CD14-positive monocyte (primary cell): ENCODE data around the gene IRF4. TPM values are rescaled to one million over a fixed set of nuclear protein-coding genes. Genes with fewer than 3 reads are reported as not detected.

Experiments used
- DNase-seq, 3 donors: peaks; one replicate each; pipeline ENCODE4 v3.0.0-alpha.2; 2011 to 2022
- H2AFZ ChIP-seq: 2 replicates; pipeline ENCODE4 v1.6.0; 2012; ENCODE audit warnings: mild to moderate bottlenecking, low read depth, low read length, inconsistent platforms; ENCODE audit not compliant: insufficient read depth, poor library complexity, severe bottlenecking
- H3K27ac ChIP-seq, 2 donors: 1 replicate in 1 of 2; 2 replicates in 1 of 2; pipeline ENCODE4 v1.5.1; 2012 to 2013; ENCODE audit warnings: low read length in 2 of 2, control low read depth in 1 of 2, inconsistent platforms in 1 of 2, low read depth in 1 of 2, mild to moderate bottlenecking in 1 of 2
- H3K27me3 ChIP-seq, 2 donors: one replicate each; pipeline versions ENCODE4 v1.6.0 to v1.6.1; 2011 to 2013; ENCODE audit warnings: low read length in 2 of 2; ENCODE audit not compliant: control insufficient read depth in 2 of 2, insufficient read depth in 2 of 2
- H3K36me3 ChIP-seq, 2 donors: replicated peaks in 1 of 2; 1 replicate in 1 of 2; 2 replicates in 1 of 2; pipeline versions ENCODE4 v1.5.1 to v1.6.1; 2012 to 2013; ENCODE audit warnings: low read length in 2 of 2, control low read depth in 1 of 2, inconsistent platforms in 1 of 2, mild to moderate bottlenecking in 1 of 2; ENCODE audit not compliant: insufficient read depth in 2 of 2, control insufficient read depth in 1 of 2
- H3K4me1 ChIP-seq, 2 donors: 1 replicate in 1 of 2; 2 replicates in 1 of 2; pipeline versions ENCODE4 v1.5.1 to v1.6.1; 2012 to 2013; ENCODE audit warnings: low read length in 2 of 2, control low read depth in 1 of 2, inconsistent platforms in 1 of 2, mild to moderate bottlenecking in 1 of 2, moderate library complexity in 1 of 2; ENCODE audit not compliant: insufficient read depth in 2 of 2, control insufficient read depth in 1 of 2
- H3K4me2 ChIP-seq: replicated peaks from 2 replicates; pipeline ENCODE3; 2012; ENCODE audit warnings: low read length, moderate library complexity, mild to moderate bottlenecking; ENCODE audit not compliant: poor library complexity, severe bottlenecking; ENCODE audit errors: extremely low read depth
- H3K4me3 ChIP-seq, 3 experiments: fragments of 200-600 bp in 1 of 3; sonication (generic) in 1 of 3; replicated peaks in 1 of 3; 1 replicate in 2 of 3; 2 replicates in 1 of 3; pipeline ENCODE4 v1.5.1; 2011 to 2013; ENCODE audit warnings: low read length in 3 of 3, mild to moderate bottlenecking in 3 of 3, control low read depth in 2 of 3, low read depth in 2 of 3, inconsistent platforms in 1 of 3, moderate library complexity in 1 of 3
- H3K79me2 ChIP-seq: 2 replicates; pipeline ENCODE4 v1.6.0; 2012; ENCODE audit warnings: mild to moderate bottlenecking, control low read depth, inconsistent platforms, low read length, moderate library complexity; ENCODE audit not compliant: insufficient read depth
- H3K9ac ChIP-seq: 2 replicates; pipeline ENCODE4 v1.6.0; 2017; ENCODE audit warnings: low read length, mild to moderate bottlenecking; ENCODE audit not compliant: insufficient read depth, poor library complexity, severe bottlenecking
- H3K9me3 ChIP-seq, 2 donors: replicated peaks in 1 of 2; 1 replicate in 1 of 2; 2 replicates in 1 of 2; pipeline versions ENCODE4 v1.5.1 to v1.6.1; 2012 to 2013; ENCODE audit warnings: low read length in 2 of 2, control low read depth in 1 of 2; ENCODE audit not compliant: control insufficient read depth in 1 of 2, insufficient read depth in 1 of 2
- H4K20me1 ChIP-seq: 2 replicates; pipeline ENCODE4 v1.6.0; 2012; ENCODE audit warnings: mild to moderate bottlenecking, low read length, control low read depth, moderate library complexity; ENCODE audit not compliant: insufficient read depth
- H3K27ac Mint-ChIP-seq, 7 donors: one replicate each; pipeline ENCODE4 v1.8.0; 2020; ENCODE audit warnings: mild to moderate bottlenecking in 7 of 7, mixed read lengths in 7 of 7, moderate library complexity in 6 of 7, inconsistent platforms in 2 of 7
- H3K27me3 Mint-ChIP-seq, 3 donors: one replicate each; pipeline ENCODE4 v1.8.0; 2021 to 2022; ENCODE audit warnings: low read depth in 3 of 3, mild to moderate bottlenecking in 3 of 3, mixed read lengths in 3 of 3, moderate library complexity in 3 of 3, inconsistent platforms in 1 of 3
- H3K36me3 Mint-ChIP-seq, 2 donors: one replicate each; pipeline ENCODE4 v1.8.0; 2020; ENCODE audit warnings: mixed read lengths in 2 of 2, inconsistent platforms in 1 of 2, mild to moderate bottlenecking in 1 of 2
- H3K4me1 Mint-ChIP-seq: one replicate; pipeline ENCODE4 v1.8.0; 2020; ENCODE audit warnings: mild to moderate bottlenecking, mixed read lengths
- H3K4me3 Mint-ChIP-seq, 2 donors: one replicate each; pipeline ENCODE4 v1.8.0; 2020; ENCODE audit warnings: mild to moderate bottlenecking in 2 of 2, mixed read lengths in 2 of 2, moderate library complexity in 1 of 2
- H3K9me3 Mint-ChIP-seq, 7 donors: one replicate each; pipeline ENCODE4 v1.8.0; 2020 to 2022; ENCODE audit warnings: mixed read lengths in 7 of 7, mild to moderate bottlenecking in 6 of 7, moderate library complexity in 6 of 7, inconsistent platforms in 2 of 7
- WGBS: methylation state at CpG from one replicate; pipeline ENCODE4 v1.1.5; 2013; ENCODE audit warnings: missing lambda C conversion rate; ENCODE audit not compliant: insufficient coverage; 5-methylcytosine and 5-hydroxymethylcytosine counted together
- intact Hi-C, 2 donors: fragments of 100-400 bp; cut with micrococcal nuclease; formaldehyde crosslinking; loops; one replicate each; pipeline versions ENCODE4 v1.15.0 to v1.15.1; 2023
- polyA plus RNA-seq, 3 donors: library from polyadenylated mRNA; depleted of rRNA in 1 of 3; unstranded in 2 of 3; stranded (reverse) in 1 of 3; fragments of 300-500 nt in 2 of 3; fragments of >200 nt in 1 of 3; fragmentation: Illumina TruSeq in 2 of 3; gene quantifications; 1 replicate in 2 of 3; 2 replicates in 1 of 3; pipeline ENCODE4 v1.2.3, GENCODE V29; 2012 to 2021
- TF ChIP-seq, protein P1 (sequence below): fragments of 200-600 bp; IDR thresholded peaks from one replicate; pipeline ENCODE4 v1.8.0; 2022; ENCODE audit warnings: antibody characterized with exemption, mild to moderate bottlenecking

The IRF4 gene
- polyA plus RNA-seq, 3 donors = 3.0 to 13.6 (median 6.4) TPM

DNA sequence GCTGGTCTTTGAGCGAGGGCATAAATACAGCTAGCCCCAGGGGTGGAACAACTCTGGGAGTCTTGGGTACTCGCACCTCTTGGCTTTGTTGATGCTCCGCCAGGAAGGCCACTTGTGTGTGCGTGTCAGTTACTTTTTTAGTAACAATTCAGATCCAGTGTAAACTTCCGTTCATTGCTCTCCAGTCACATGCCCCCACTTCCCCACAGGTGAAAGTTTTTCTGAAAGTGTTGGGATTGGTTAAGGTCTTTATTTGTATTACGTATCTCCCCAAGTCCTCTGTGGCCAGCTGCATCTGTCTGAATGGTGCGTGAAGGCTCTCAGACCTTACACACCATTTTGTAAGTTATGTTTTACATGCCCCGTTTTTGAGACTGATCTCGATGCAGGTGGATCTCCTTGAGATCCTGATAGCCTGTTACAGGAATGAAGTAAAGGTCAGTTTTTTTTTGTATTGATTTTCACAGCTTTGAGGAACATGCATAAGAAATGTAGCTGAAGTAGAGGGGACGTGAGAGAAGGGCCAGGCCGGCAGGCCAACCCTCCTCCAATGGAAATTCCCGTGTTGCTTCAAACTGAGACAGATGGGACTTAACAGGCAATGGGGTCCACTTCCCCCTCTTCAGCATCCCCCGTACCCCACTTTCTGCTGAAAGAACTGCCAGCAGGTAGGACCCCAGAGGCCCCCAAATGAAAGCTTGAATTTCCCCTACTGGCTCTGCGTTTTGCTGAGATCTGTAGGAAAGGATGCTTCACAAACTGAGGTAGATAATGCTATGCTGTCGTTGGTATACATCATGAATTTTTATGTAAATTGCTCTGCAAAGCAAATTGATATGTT lies 19.2 kb downstream of the IRF4 start:
- Histone ChIP-seq H2AFZ (no peak overlapping the region), H3K27ac (no peak overlapping the region), H3K79me2 (no peaks in the 10 kb centered on the region), H3K4me1 (peaks cover 8 to 11% of the 10 kb centered on the region in 2 donors), H3K4me2 (no peak overlapping the region), H3K9ac (no peak overlapping the region), H3K4me3 (no peak overlapping the region), H3K9me3 (peaks cover 8 to 10% of the 10 kb centered on the region in 2 donors), H3K36me3 (peaks cover 8 to 26% of the 10 kb centered on the region in 2 donors), H3K27me3 (peaks cover 3 to 8% of the 10 kb centered on the region in 2 donors), H4K20me1 (peaks cover 4% of the 10 kb centered on the region)
- Mint-ChIP-seq H3K4me3 (peak overlapping the region in 1 of 2 donors; percentile 21), H3K36me3 (peaks cover 11 to 27% of the 10 kb centered on the region in 2 donors), H3K9me3 (peaks cover under 1 to 16% (median 13%) of the 10 kb centered on the region in 7 donors), H3K27ac (no peak overlapping the region), H3K4me1 (peaks cover 11% of the 10 kb centered on the region), H3K27me3 (peaks cover 22 to 32% (median 24%) of the 10 kb centered on the region in 3 donors)
- DNase-seq = no peak
- 100% methylated on average over 6 of the region's 15 CpGs for WGBS
- TF ChIP-seq, protein P1, sequence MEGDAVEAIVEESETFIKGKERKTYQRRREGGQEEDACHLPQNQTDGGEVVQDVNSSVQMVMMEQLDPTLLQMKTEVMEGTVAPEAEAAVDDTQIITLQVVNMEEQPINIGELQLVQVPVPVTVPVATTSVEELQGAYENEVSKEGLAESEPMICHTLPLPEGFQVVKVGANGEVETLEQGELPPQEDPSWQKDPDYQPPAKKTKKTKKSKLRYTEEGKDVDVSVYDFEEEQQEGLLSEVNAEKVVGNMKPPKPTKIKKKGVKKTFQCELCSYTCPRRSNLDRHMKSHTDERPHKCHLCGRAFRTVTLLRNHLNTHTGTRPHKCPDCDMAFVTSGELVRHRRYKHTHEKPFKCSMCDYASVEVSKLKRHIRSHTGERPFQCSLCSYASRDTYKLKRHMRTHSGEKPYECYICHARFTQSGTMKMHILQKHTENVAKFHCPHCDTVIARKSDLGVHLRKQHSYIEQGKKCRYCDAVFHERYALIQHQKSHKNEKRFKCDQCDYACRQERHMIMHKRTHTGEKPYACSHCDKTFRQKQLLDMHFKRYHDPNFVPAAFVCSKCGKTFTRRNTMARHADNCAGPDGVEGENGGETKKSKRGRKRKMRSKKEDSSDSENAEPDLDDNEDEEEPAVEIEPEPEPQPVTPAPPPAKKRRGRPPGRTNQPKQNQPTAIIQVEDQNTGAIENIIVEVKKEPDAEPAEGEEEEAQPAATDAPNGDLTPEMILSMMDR = no peak
- intact Hi-C loops = no loop called here

DNA sequence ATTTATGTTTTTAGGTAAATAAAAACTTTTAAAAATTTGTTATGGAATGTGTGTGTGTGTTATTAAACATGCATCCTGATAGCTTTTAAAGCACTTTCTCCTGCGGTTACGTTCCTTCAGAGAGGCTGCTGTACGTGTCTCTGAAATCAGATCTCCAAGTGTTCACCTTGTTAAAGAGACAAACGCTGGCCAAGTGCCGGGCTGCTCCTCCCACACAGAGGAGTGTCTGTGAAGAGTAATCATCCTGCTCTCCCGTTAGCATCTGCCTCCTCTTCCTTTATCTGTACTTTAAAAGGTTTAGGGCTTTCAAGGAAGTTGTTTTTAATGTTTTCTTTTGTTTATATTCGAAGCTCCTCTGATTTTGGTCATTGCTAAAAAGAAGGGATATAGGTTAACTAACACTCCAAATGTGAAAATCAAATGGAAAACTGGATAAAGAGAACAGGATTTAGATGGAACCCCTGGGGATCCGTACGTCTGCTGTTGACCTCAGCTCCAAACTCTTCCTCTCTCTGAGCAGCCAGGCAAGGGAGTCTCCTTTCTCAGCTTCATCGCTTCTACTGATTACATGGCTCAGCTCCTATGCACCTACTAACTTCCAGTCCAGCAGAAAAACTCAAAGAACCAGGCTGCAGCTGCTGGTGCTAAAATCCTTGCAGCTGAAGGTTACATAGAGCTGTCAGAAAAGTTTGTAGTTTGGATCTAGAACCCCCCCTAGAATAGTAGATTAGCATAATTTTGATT lies 20.0 kb downstream of the IRF4 start:
- Mint-ChIP-seq H3K27me3 (peaks cover 22 to 33% (median 24%) of the 10 kb centered on the region in 3 donors), H3K27ac (no peak overlapping the region), H3K4me1 (peaks cover 11% of the 10 kb centered on the region), H3K9me3 (peaks cover 6 to 16% (median 14%) of the 10 kb centered on the region in 7 donors), H3K4me3 (peak overlapping the region in 1 of 2 donors; percentile 49), H3K36me3 (peaks cover 9 to 24% of the 10 kb centered on the region in 2 donors)
- TF ChIP-seq, protein P1 = no peak
- no peak for DNase-seq
- WGBS = 98% methylated on average over 6 of the region's 10 CpGs
- Histone ChIP-seq H3K4me1 (peaks cover 8 to 11% of the 10 kb centered on the region in 2 donors), H3K36me3 (peaks cover 7 to 18% of the 10 kb centered on the region in 2 donors), H3K9me3 (peaks cover 8 to 10% of the 10 kb centered on the region in 2 donors), H3K4me3 (no peak overlapping the region), H3K4me2 (no peak overlapping the region), H3K27ac (no peak overlapping the region), H3K27me3 (peaks cover 3 to 8% of the 10 kb centered on the region in 2 donors), H2AFZ (no peak overlapping the region), H3K79me2 (no peaks in the 10 kb centered on the region), H4K20me1 (peaks cover 4% of the 10 kb centered on the region), H3K9ac (no peak overlapping the region)
- intact Hi-C loops = no loop called here
